Stimulated activated CD4-positive, alpha-beta T cell treated with anti-CD3 and anti-CD28 coated beads, Interleukin-4, amount 100 ng/mL, for 4 hours (primary cell): Measurements from ENCODE around the gene EYA2.
"Not testable (repeated sequence)": the region's sequence is repeated elsewhere in the genome, so short reads cannot be mapped to it uniquely, and the experiment has no call there.

Source experiments
- DNase-seq, 2 experiments: peaks; one replicate each; pipeline ENCODE4 v3.0.0-alpha.2; 2020

Gene EYA2

DNA sequence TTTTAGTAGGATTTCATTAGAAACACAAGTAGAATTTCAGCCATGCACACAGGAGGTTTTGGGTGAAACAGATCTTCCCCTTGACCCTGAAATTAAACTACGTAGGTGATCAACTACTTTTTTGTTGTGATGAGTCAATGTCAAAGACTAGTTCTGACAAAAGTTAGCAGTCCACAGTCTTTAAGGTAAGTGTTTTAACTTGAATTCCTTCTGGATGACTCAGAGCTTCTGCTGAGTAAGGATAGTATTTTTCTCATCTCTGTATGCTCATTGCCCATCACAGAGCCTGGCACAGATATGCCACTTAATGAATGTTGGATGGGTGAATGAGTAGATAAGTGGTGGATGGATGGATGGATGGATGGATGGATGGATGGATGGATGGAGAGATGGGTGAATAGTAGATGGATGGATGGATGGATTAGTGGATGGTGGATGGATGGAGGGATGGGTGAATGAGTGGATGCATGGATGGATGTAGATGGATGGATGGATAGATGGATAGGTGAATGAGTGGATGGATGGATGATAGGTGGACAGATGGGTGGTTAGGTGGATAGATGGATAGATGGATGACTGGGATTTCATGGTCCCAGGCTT is 296.5 kb downstream of the EYA2 start:
- no peak for DNase-seq

DNA sequence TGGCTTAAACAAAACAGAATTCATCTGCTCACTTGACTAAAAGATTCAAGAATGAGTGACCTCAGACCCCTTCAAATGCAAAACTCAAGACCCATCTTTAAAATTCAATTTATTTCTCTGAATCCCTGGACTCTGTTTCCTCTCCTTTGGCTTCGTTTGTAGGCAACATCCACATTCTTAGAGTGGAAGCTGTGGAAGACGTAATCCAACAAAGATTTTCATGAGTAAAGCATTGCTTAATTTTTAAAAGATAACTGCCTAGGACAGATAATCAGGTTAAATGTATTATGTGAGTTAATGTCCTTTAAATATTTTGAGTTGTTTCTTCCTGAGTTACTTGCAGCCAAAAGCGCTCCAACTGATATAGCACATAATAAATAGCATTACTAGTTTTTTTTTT is 297.3 kb downstream of the EYA2 start:
- DNase-seq, result no peak

DNA sequence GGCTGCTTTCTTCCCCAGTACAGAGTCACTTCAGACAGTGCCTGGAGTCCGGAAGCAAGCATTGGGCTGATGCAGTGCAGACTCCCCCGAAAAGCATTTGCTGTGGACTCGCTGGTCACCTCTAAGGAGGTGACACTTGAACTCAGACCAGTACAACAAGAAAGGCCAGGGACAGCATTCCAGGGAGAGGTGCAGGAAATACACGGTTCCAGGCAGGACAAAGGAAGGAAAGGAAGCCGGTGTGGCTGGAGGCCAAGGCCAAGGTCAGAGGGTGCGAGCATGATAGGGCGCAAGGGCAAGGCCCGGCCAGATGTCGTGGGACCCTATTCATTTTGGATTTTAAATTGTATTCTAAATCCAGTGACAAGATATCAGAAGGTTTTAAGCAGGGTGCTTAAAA is 300.9 kb downstream of the EYA2 start:
- no peak for DNase-seq

- DNase-seq, result peak; percentile 59 to 76
Observed at GRCh38 chr20:47196091-47197081, 301.7 kb downstream of the EYA2 start.

GRCh38 chr20:47198254-47198671 is 303.6 kb downstream of the EYA2 start:
- peak in 1 of 2 experiments; percentile 8 for DNase-seq

GRCh38 chr20:47198996-47199552 is 304.4 kb downstream of the EYA2 start:
- no peak for DNase-seq

DNA sequence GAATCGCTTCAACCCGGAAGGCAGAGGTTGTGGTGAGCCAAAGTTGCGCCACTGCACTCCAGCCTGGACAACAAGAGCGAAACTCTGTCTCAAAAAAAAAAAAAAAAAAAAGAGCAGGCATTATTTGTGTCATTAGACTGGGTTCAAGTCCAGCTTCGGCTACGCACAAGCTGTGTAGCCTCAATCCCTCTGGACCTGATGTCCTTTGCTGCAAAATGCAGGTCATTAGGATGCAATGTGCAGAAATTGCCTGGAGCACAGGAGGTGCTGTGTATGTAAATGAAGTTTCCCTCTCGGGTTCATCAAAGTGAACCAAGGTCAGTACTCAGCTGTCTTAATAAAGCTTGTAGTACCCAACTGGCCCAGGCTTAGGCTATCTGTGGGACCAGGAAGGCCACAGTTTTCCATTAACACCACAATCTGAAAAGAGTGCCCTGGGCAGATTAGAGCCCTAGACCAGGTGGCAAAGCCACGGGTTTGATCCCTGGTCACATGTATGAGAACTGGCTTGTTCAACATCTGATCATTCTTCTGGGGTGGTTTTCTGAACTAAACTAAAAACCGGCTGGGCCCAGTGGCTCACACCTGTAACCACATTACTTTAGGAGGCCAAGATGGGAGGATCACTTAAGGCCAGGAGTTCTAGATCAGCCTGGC is 306.6 kb downstream of the EYA2 start:
- DNase-seq, result no peak

DNA sequence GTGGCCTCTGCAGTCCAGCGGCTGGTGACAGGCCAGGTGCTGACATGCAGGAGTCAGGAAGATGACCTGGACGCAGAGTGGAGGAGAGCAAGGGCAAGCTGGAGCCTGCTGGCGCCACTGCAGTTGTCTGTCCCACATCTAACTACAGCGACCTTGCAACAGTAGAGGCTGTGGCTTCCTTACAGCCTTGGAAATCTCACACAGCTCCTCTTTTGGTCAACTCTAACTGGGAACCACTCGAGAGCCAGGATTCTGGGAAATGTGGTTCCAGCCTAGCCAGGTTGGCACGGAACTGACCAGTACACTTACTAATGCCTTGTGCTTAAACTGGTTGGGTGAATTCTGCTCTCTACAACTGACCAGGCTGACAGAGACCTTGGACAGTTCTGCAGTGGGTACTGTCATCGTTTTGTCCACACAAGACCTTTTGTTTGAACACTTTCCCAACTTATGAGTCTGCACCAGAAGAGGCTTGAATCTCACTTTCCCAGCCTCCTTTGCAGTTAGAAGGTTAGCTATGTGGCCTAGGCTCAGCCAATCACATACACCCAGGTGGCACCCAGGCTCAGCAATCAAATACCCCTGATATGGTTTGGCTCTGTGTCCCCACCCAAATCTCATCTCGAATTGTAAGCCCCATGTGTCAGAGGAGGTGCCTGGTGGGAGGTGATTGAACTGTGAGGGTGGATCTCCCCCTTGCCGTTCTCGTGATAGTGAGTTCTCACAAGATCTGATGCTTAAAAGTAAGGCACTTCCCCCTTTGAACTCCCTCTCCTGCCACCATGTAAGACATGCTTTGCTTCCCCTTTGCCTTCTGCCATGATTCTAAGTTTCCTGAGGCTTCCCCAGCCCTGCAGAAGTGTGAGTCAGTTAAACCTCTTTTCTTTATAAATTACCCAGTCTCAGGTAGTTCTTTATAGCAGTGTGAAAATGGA is 308.4 kb downstream of the EYA2 start:
- no peak for DNase-seq

DNA sequence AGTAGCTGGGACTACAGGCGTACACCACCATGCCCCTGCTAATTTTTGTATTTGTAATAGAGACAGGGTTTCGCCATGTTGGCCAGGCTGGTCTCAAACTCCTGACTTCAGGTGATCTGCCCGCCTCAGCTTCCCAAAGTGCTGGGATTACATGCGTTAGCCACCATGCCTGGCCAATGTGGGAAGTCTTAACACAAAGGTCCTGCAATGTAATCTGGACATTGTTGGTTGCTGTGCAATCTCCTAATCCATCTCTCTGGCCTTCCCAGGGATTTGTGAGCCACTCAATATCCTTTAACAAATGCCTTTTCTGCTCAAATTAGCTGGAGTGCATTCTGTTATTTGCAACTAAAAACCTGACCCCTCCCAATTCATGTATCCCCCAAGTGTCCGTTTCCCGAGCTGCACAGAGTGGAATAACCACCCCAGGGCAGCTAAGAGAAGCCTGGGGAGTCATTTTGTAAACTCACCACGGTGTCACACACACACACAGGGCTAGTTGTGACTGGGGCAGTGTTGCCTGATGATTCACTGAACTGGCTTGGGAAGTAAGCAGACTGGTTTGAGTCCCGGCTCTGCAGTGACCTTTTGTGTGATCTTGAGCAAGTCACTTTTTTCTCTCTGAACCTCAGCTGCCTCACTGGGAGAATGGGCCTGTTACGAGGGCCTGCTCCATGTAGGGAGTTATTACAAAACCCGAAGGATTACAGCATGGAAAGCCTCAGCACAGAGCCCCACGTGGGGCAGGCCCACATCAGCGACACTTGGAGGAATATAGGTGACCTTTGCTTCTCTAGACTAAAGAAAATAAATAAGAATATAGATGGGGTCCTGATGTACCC is 309.6 kb downstream of the EYA2 start:
- no peak for DNase-seq

GRCh38 chr20:47204850-47205122 is 310.1 kb downstream of the EYA2 start:
- not testable (repeated sequence) for DNase-seq

- no peak for DNase-seq
Observed at GRCh38 chr20:47205577-47206123, 311.0 kb downstream of the EYA2 start.

GRCh38 chr20:47206552-47206951 is 311.9 kb downstream of the EYA2 start:
- DNase-seq, result not testable (repeated sequence)

DNA sequence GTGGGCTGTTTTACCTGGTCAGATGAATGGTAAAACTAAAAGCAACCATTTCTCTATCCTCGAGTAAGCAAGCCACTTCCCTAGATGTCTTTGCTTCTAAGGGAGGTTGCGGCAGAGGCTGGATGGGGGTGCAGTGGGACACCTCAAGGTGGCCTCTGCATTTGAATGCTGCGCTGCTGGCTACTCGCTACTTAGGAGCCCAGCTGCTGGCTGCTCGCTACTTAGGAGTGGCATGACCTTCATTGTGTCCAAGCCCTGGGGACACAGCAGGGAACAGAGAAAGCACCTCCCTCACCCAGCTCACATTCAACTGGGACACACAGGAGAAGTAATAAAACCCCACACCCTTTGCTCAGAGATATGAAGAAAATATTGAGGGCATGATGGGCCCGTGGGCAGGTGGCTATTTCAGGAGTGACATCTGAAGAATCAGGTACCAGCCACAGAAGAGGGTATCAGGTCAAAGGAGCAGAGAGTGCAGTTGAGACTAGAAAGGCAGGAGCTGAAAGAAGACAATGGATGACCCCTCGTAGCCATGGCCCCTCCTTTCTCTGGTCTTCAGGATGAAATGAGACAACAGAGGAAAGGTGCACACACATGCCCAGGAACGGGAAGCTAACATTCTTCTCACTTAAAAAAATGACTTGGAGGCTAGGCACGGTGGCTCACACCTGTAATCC is 312.5 kb downstream of the EYA2 start:
- DNase-seq, result no peak

DNA sequence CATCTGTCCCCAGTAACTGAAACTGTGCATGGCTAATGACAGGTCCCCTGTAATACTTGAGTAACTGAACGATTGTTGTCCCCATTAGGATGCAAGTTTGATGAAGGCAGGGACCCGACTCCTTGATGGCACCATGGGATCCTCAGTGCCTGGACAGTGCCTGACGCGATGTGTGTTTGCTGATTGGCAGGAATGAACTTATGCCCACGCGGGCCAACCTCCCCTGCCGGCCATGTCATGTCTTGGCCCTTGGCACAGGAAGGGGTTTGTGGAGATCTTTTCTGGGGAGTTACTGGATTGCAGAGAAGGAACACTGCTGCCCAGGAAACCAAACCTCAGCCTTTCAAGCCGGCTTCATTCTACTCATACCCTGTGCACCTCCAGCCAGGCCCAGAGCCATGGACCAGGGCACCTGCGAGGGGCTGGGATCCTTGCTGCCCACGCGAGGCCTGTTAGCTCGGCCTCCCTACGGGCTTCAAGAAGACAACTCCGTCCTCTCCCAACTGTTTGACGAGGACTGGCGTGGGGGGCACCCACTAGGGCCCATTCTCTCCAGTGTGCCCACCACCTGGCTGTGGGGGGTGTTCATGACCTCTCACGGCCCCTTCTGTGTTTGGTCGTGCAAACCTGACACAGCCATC is 314.0 kb downstream of the EYA2 start:
- no peak for DNase-seq

- DNase-seq, result no peak
Observed at GRCh38 chr20:47209982-47210381, 315.3 kb downstream of the EYA2 start.

GRCh38 chr20:47210470-47210869 is 315.8 kb downstream of the EYA2 start:
- DNase-seq, result no peak

GRCh38 chr20:47211036-47211435 is 316.4 kb downstream of the EYA2 start:
- no peak for DNase-seq

- DNase-seq, result no peak
Observed at GRCh38 chr20:47212606-47213207, 318.1 kb downstream of the EYA2 start.

DNA sequence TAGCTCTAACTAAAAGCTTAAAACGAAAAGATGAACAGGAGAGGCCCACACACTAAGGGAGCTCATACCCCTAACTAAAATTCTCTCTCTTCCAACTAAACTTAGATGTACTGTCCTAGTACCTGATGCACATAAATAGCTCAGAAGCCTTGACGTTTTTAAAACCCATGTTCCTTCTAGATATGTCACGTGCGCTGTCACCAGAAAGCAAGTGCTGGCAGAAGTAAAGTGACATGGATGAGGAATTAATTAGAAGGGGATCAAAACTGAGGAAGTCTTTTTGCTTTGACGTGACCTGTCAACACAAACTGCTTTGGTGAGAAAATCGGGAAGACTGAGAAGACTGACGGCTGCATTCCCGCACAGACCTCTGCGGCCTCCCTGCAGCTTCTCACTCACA is 319.3 kb downstream of the EYA2 start:
- DNase-seq, result no peak
